Measurements from ENCODE around the gene GSE1.

DNA sequence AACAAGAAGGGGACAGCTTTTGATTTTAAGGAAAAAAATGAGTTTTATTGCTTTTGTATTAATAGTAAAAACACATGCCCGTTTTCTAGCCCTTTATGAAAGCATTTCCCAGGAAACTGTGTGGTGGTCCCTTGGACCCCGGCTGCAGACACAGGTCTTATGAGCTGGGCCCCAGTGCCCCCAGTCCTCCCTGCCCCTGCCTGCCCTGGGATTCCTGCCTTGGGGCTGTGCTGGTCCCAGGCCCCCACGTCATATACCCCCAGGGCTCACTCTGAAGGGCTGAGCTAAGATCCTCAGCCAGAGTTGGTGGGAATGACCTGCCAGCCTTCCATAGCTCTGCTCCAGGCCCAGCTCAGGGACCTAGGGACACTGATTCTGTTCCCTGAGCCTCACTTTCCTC, 44.9 kb downstream of the GSE1 start:
- TF ChIP-seq, protein P1, sequence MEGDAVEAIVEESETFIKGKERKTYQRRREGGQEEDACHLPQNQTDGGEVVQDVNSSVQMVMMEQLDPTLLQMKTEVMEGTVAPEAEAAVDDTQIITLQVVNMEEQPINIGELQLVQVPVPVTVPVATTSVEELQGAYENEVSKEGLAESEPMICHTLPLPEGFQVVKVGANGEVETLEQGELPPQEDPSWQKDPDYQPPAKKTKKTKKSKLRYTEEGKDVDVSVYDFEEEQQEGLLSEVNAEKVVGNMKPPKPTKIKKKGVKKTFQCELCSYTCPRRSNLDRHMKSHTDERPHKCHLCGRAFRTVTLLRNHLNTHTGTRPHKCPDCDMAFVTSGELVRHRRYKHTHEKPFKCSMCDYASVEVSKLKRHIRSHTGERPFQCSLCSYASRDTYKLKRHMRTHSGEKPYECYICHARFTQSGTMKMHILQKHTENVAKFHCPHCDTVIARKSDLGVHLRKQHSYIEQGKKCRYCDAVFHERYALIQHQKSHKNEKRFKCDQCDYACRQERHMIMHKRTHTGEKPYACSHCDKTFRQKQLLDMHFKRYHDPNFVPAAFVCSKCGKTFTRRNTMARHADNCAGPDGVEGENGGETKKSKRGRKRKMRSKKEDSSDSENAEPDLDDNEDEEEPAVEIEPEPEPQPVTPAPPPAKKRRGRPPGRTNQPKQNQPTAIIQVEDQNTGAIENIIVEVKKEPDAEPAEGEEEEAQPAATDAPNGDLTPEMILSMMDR (IDR thresholded peaks at IDR 0.05): no peak
- no peak for TF ChIP-seq POLR2AphosphoS5 (IDR thresholded peaks at IDR 0.05; ENCODE audit: insufficient read depth in 1 of 2, low read depth in 1 of 2)
